ENCODE data around the gene CXCR5.

The CXCR5 gene

DNA sequence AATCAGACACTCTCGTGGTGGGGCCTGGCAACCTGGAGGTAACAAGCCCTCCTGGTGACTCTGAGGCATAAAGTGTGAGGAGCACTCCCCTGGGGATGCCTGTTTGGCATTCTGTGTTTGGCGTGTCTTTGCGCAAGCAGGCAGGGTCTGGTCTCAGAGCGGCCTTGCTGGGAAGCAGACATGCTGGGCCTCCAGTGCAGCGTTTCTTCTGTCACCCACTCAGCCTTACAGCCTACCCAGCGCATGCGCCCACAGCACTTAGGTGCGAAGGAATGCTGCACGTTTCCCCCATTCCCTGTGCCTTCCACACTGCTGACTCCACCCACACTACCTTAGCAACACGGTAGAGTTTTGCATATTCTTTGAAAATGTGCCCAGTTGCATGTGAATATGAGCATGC, 7.4 kb upstream of the CXCR5 start:
- no peak for DNase-seq (ENCODE audit: low read depth, low spot score)
- WGBS (ENCODE audit: insufficient coverage, insufficient read length) = no CpG with 5 or more reads among the region's 10 CpGs
- H3K4me3 ChIP-seq (ENCODE audit: low read length) = no peak overlapping the region
- no peaks in the 10 kb centered on the region for H3K36me3 ChIP-seq (ENCODE audit: control insufficient read depth, insufficient read depth, low read length)
- no peaks in the 10 kb centered on the region for H3K4me1 ChIP-seq (ENCODE audit: control insufficient read depth, insufficient read depth, low read length)
- no peaks in the 10 kb centered on the region for H3K9me3 ChIP-seq (ENCODE audit: control insufficient read depth, insufficient read depth, low read length)
- no peaks in the 10 kb centered on the region for H3K27me3 ChIP-seq (ENCODE audit: control insufficient read depth, insufficient read depth, low read length)
- no peak overlapping the region for H3K27ac ChIP-seq (ENCODE audit: low read length)

GRCh38 chr11:118877487-118878162, 6.1 kb upstream of the CXCR5 start:
- no peak overlapping the region for H3K4me3 ChIP-seq (ENCODE audit: low read length)
- no peak for DNase-seq (ENCODE audit: low read depth, low spot score)
- no peaks in the 10 kb centered on the region for H3K36me3 ChIP-seq (ENCODE audit: control insufficient read depth, insufficient read depth, low read length)
- no peaks in the 10 kb centered on the region for H3K4me1 ChIP-seq (ENCODE audit: control insufficient read depth, insufficient read depth, low read length)
- H3K27me3 ChIP-seq (ENCODE audit: control insufficient read depth, insufficient read depth, low read length) = no peaks in the 10 kb centered on the region
- H3K9me3 ChIP-seq (ENCODE audit: control insufficient read depth, insufficient read depth, low read length) = no peaks in the 10 kb centered on the region
- no peak overlapping the region for H3K27ac ChIP-seq (ENCODE audit: low read length)
- WGBS (ENCODE audit: insufficient coverage, insufficient read length) = no CpG with 5 or more reads among the region's 11 CpGs

DNA sequence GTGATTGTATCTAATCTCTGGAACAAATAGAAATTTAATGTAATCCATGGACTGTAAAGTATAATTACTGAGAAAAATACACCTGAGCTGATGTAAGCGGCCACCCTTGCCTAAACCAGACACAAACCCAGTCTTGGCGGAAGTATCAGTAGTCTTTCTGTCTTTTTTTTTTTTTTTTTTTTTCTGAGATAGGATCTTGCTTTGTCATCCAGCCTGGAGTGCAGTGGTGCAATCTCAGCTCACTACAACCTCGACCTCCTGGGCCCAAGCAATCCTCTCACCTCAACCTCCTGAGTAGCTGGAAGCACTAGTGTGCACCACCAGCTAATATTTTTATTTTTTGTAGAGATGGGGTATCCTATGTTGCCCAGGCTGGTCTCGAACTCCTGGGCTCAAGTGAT, 5.5 kb upstream of the CXCR5 start:
- H3K27ac ChIP-seq (ENCODE audit: low read length) = no peak overlapping the region
- no peak for DNase-seq (ENCODE audit: low read depth, low spot score)
- no peak overlapping the region for H3K4me3 ChIP-seq (ENCODE audit: low read length)
- WGBS (ENCODE audit: insufficient coverage, insufficient read length) = no CpG with 5 or more reads among the region's 4 CpGs
- H3K36me3 ChIP-seq (ENCODE audit: control insufficient read depth, insufficient read depth, low read length) = no peaks in the 10 kb centered on the region
- no peaks in the 10 kb centered on the region for H3K9me3 ChIP-seq (ENCODE audit: control insufficient read depth, insufficient read depth, low read length)
- no peaks in the 10 kb centered on the region for H3K27me3 ChIP-seq (ENCODE audit: control insufficient read depth, insufficient read depth, low read length)
- H3K4me1 ChIP-seq (ENCODE audit: control insufficient read depth, insufficient read depth, low read length) = no peaks in the 10 kb centered on the region

DNA sequence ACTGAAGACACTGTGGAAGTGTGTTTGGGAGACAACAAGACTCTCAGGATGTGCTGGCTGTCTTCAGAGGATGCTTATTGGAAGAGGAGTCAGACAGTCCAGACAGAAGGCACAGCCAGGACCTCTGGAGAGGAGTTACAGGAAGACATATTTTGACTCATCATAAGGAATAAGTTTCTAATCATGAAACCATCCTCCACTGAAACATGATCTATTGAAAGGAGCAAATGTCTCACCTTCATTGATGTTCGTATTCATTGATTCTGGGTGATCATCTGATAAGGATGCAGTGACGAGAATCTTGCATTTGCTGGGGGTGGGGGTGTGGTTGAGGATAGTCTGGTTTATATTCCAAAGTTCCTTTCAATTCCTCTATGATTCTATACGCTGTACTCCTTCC, 2.5 kb upstream of the CXCR5 start:
- no peak for DNase-seq (ENCODE audit: low read depth, low spot score)
- WGBS (ENCODE audit: insufficient coverage, insufficient read length) = no CpG with 5 or more reads among the region's 3 CpGs
- Histone ChIP-seq H3K36me3 (ENCODE audit: control insufficient read depth, insufficient read depth, low read length) (no peaks in the 10 kb centered on the region), H3K27ac (ENCODE audit: low read length) (no peak overlapping the region), H3K9me3 (ENCODE audit: control insufficient read depth, insufficient read depth, low read length) (no peaks in the 10 kb centered on the region), H3K4me1 (ENCODE audit: control insufficient read depth, insufficient read depth, low read length) (no peaks in the 10 kb centered on the region), H3K27me3 (ENCODE audit: control insufficient read depth, insufficient read depth, low read length) (no peaks in the 10 kb centered on the region), H3K4me3 (ENCODE audit: low read length) (no peak overlapping the region)

DNA sequence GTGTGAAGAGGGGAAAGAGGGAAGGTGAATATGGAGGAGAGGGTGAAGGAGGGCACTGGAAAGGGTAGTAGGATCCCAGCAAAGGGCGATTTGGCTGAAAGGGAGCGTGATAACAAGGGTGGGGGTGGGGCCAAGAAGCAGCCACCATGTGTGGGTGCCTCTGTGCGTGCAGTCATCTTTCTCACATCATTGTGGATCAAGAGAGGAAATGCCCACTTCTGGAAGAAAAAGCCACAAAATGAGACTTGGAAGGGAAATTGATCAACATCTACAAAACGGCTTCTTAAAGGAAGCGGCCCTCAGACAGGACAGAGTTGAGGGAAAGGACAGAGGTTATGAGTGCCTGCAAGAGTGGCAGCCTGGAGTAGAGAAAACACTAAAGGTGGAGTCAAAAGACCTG, 1.2 kb upstream of the CXCR5 start:
- H3K4me3 ChIP-seq (ENCODE audit: low read length) = no peak overlapping the region
- H3K4me1 ChIP-seq (ENCODE audit: control insufficient read depth, insufficient read depth, low read length) = no peaks in the 10 kb centered on the region; the same call in 1 of the 2 replicates
- H3K36me3 ChIP-seq (ENCODE audit: control insufficient read depth, insufficient read depth, low read length) = no peaks in the 10 kb centered on the region
- H3K27ac ChIP-seq (ENCODE audit: low read length) = no peak overlapping the region
- WGBS (ENCODE audit: insufficient coverage, insufficient read length) = no CpG with 5 or more reads among the region's 5 CpGs
- H3K27me3 ChIP-seq (ENCODE audit: control insufficient read depth, insufficient read depth, low read length) = no peaks in the 10 kb centered on the region
- DNase-seq (ENCODE audit: low read depth, low spot score) = no peak
- H3K9me3 ChIP-seq (ENCODE audit: control insufficient read depth, insufficient read depth, low read length) = no peaks in the 10 kb centered on the region

GRCh38 chr11:118883004-118883367, 706 bp upstream of the CXCR5 start:
- Histone ChIP-seq H3K27me3 (ENCODE audit: control insufficient read depth, insufficient read depth, low read length) (no peaks in the 10 kb centered on the region), H3K27ac (ENCODE audit: low read length) (no peak overlapping the region), H3K36me3 (ENCODE audit: control insufficient read depth, insufficient read depth, low read length) (no peaks in the 10 kb centered on the region), H3K9me3 (ENCODE audit: control insufficient read depth, insufficient read depth, low read length) (no peaks in the 10 kb centered on the region), H3K4me3 (ENCODE audit: low read length) (no peak overlapping the region), H3K4me1 (ENCODE audit: control insufficient read depth, insufficient read depth, low read length) (peaks cover 4% of the 10 kb centered on the region; the same call in 1 of the 2 replicates)
- DNase-seq (ENCODE audit: low read depth, low spot score) = no peak
- no CpG with 5 or more reads among the region's 1 CpG for WGBS (ENCODE audit: insufficient coverage, insufficient read length)

- H3K4me1 ChIP-seq (ENCODE audit: control insufficient read depth, insufficient read depth, low read length) = peaks cover 9% of the 10 kb centered on the region; the same call in 1 of the 2 replicates
- H3K27me3 ChIP-seq (ENCODE audit: control insufficient read depth, insufficient read depth, low read length) = no peaks in the 10 kb centered on the region
- H3K36me3 ChIP-seq (ENCODE audit: control insufficient read depth, insufficient read depth, low read length) = no peaks in the 10 kb centered on the region; the same call in 1 of the 2 replicates
- no peak for DNase-seq (ENCODE audit: low read depth, low spot score)
- no CpG with 5 or more reads among the region's 9 CpGs for WGBS (ENCODE audit: insufficient coverage, insufficient read length)
- H3K27ac ChIP-seq (ENCODE audit: low read length) = no peak overlapping the region
- H3K9me3 ChIP-seq (ENCODE audit: control insufficient read depth, insufficient read depth, low read length) = no peaks in the 10 kb centered on the region
- H3K4me3 ChIP-seq (ENCODE audit: low read length) = no peak overlapping the region
These were observed 1.2 kb downstream of the CXCR5 start for GRCh38 chr11:118884875-118885274.

DNA sequence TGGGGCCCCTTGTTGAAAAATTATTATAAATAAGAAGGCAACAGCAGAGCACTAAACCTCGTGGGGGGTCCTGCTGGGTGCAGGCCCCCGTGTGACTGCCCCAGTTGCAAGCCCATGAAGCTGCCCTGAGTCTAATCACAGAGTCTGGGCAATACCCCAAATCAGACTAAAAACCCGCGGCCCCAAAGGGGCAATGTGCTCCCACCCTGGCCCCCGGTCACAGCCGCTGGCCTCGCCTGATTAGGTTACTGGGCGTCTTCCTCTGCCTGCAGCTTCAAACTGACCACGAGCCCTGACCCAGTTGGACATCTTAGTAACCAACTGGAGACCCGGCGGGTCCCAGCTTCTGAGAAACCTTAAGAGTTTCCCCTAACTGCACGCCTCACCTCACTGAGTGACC, 1.6 kb downstream of the CXCR5 start:
- no peak overlapping the region for H3K4me3 ChIP-seq (ENCODE audit: low read length)
- H3K27me3 ChIP-seq (ENCODE audit: control insufficient read depth, insufficient read depth, low read length) = no peaks in the 10 kb centered on the region
- H3K27ac ChIP-seq (ENCODE audit: low read length) = no peak overlapping the region
- H3K9me3 ChIP-seq (ENCODE audit: control insufficient read depth, insufficient read depth, low read length) = no peaks in the 10 kb centered on the region
- WGBS (ENCODE audit: insufficient coverage, insufficient read length) = no CpG with 5 or more reads among the region's 12 CpGs
- H3K36me3 ChIP-seq (ENCODE audit: control insufficient read depth, insufficient read depth, low read length) = no peaks in the 10 kb centered on the region; the same call in 1 of the 2 replicates
- DNase-seq (ENCODE audit: low read depth, low spot score) = no peak
- H3K4me1 ChIP-seq (ENCODE audit: control insufficient read depth, insufficient read depth, low read length) = peaks cover 9% of the 10 kb centered on the region; the same call in 1 of the 2 replicates

DNA sequence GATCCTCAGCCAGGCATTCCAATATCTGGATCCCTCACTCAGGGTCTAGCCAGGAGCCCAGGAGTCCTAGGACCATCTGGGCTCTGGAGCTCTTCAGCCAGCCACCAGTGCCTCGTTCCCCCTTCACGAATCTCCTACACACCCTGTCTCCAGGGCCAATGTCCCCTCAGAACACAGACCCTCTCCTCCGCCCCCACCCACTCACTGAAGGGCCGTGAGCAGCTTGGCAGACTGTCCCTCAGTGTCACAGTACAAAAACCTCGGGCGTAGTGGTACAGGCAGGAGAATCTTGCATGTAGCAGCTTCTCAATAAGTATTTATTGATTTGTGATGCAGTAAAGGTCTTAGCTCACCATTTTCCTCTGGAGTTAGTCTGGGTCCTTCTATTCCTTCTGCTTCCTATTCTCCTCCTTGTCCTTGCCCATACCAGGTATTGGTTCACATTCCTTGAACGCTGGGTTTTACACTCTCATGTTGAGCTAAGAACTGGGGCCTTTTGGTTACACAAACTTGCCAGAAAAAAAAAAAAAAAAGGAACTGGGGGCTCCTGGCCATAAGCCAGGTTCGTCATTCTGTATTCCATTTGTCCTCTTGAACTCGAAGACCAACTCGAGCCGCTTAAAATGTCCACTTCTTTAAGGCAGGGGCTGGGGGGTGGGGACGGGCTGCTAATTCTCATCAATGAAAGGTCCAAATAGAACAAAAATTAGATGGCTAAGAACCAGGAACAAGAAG, 2.3 kb downstream of the CXCR5 start:
- H3K4me1 ChIP-seq (ENCODE audit: control insufficient read depth, insufficient read depth, low read length) = peaks cover 9% of the 10 kb centered on the region; the same call in 1 of the 2 replicates
- H3K9me3 ChIP-seq (ENCODE audit: control insufficient read depth, insufficient read depth, low read length) = no peaks in the 10 kb centered on the region
- no peaks in the 10 kb centered on the region for H3K27me3 ChIP-seq (ENCODE audit: control insufficient read depth, insufficient read depth, low read length)
- H3K36me3 ChIP-seq (ENCODE audit: control insufficient read depth, insufficient read depth, low read length) = no peaks in the 10 kb centered on the region; the same call in 1 of the 2 replicates
- H3K4me3 ChIP-seq (ENCODE audit: low read length) = no peak overlapping the region
- DNase-seq (ENCODE audit: low read depth, low spot score) = no peak
- WGBS (ENCODE audit: insufficient coverage, insufficient read length) = no CpG with 5 or more reads among the region's 12 CpGs
- no peak overlapping the region for H3K27ac ChIP-seq (ENCODE audit: low read length)

- no CpG with 5 or more reads among the region's 8 CpGs for WGBS (ENCODE audit: insufficient coverage, insufficient read length)
- no peaks in the 10 kb centered on the region for H3K27me3 ChIP-seq (ENCODE audit: control insufficient read depth, insufficient read depth, low read length)
- no peak overlapping the region for H3K27ac ChIP-seq (ENCODE audit: low read length)
- no peak overlapping the region for H3K4me3 ChIP-seq (ENCODE audit: low read length)
- DNase-seq (ENCODE audit: low read depth, low spot score) = no peak
- H3K9me3 ChIP-seq (ENCODE audit: control insufficient read depth, insufficient read depth, low read length) = no peaks in the 10 kb centered on the region
- H3K4me1 ChIP-seq (ENCODE audit: control insufficient read depth, insufficient read depth, low read length) = peaks cover 9% of the 10 kb centered on the region; the same call in 1 of the 2 replicates
- H3K36me3 ChIP-seq (ENCODE audit: control insufficient read depth, insufficient read depth, low read length) = no peaks in the 10 kb centered on the region; the same call in 1 of the 2 replicates
These were observed 3.0 kb downstream of the CXCR5 start for GRCh38 chr11:118886681-118887111.
